Neural cell (in vitro differentiated cells): ENCODE measurements around the gene THEM4. TPM values are rescaled to one million over a fixed set of nuclear protein-coding genes. Genes with fewer than 3 reads are reported as not detected.

Experiments
- H2AFZ ChIP-seq: fragments of 200-600, 300-800 bp; sonication (generic), shearing (Covaris generic); 2 replicates; pipeline ENCODE4 v1.6.0; 2014; ENCODE audit warnings: low read depth, mild to moderate bottlenecking, antibody characterized with exemption, low read length, moderate library complexity
- H3F3A ChIP-seq: fragments of 200-600 bp; shearing (Covaris generic); 2 replicates; pipeline ENCODE4 v1.6.1; 2016; ENCODE audit warnings: mild to moderate bottlenecking, moderate library complexity, mixed read lengths, antibody characterized with exemption, low read length; ENCODE audit not compliant: insufficient read depth, poor library complexity, severe bottlenecking
- H3K27ac ChIP-seq: fragments of 200-600, 300-800 bp; sonication (generic), shearing (Covaris generic); 2 replicates; pipeline ENCODE4 v1.5.1; 2014; ENCODE audit warnings: mild to moderate bottlenecking, low read length, moderate library complexity
- H3K27me3 ChIP-seq: fragments of 300-800, 200-600 bp; sonication (generic), shearing (Covaris generic); 2 replicates; pipeline ENCODE4 v1.6.0; 2014; ENCODE audit warnings: mild to moderate bottlenecking, low read depth, low read length, moderate library complexity; ENCODE audit not compliant: insufficient read depth
- H3K36me3 ChIP-seq: fragments of 300-800, 200-600 bp; sonication (generic), shearing (Covaris generic); 2 replicates; pipeline ENCODE4 v1.5.1; 2014; ENCODE audit warnings: mild to moderate bottlenecking, antibody characterized with exemption, low read length, moderate library complexity; ENCODE audit not compliant: insufficient read depth
- H3K4me2 ChIP-seq: fragments of 300-800, 200-600 bp; sonication (generic), shearing (Covaris generic); 2 replicates; pipeline ENCODE4 v1.6.0; 2014; ENCODE audit warnings: mild to moderate bottlenecking, low read length
- H3K4me3 ChIP-seq: fragments of 300-800, 200-600 bp; sonication (generic), shearing (Covaris generic); 2 replicates; pipeline ENCODE4 v1.5.1; 2014; ENCODE audit warnings: mild to moderate bottlenecking, low read length, moderate library complexity
- H3K79me2 ChIP-seq: fragments of 200-600 bp; shearing (Covaris generic); replicated peaks from 2 replicates; pipeline ENCODE4 v1.6.0; 2014; ENCODE audit warnings: mild to moderate bottlenecking, low read length, moderate library complexity; ENCODE audit not compliant: insufficient read depth
- H3K9ac ChIP-seq: fragments of 300-800, 200-600 bp; sonication (generic), shearing (Covaris generic); 2 replicates; pipeline ENCODE4 v1.6.1; 2016; ENCODE audit warnings: mild to moderate bottlenecking, low read length, mixed read lengths
- H3K9me2 ChIP-seq: fragments of 200-600 bp; shearing (Covaris generic); 2 replicates; pipeline ENCODE4 v1.6.1; 2016; ENCODE audit warnings: mild to moderate bottlenecking, low read length, mixed read lengths; ENCODE audit not compliant: insufficient read depth
- H3K9me3 ChIP-seq: fragments of 200-600, 300-800 bp; sonication (generic), shearing (Covaris generic); 2 replicates; pipeline ENCODE4 v1.6.1; 2016; ENCODE audit warnings: mild to moderate bottlenecking, mixed run types, low read length, moderate library complexity, mixed read lengths
- H4K20me1 ChIP-seq: fragments of 200-600 bp; shearing (Covaris generic); 2 replicates; pipeline ENCODE4 v1.6.1; 2016; ENCODE audit warnings: mild to moderate bottlenecking, mixed run types; ENCODE audit not compliant: insufficient read depth
- EP300 ChIP-seq: fragments of 450-650 bp; conservative IDR thresholded peaks from 2 replicates; pipeline ENCODE4 v1.6.1; 2014; ENCODE audit warnings: antibody characterized with exemption, mild to moderate bottlenecking, moderate library complexity; ENCODE audit not compliant: poor library complexity, severe bottlenecking
- EZH2 ChIP-seq: fragments of 200-600, 300-800 bp; shearing (Covaris generic), sonication (generic); IDR thresholded peaks from 2 replicates; pipeline ENCODE4 v1.6.1; 2014; ENCODE audit warnings: antibody characterized with exemption, low read length, borderline replicate concordance, mild to moderate bottlenecking; ENCODE audit not compliant: insufficient read depth, poor library complexity, severe bottlenecking
- MXI1 ChIP-seq: fragments of 450-650 bp; conservative IDR thresholded peaks from 2 replicates; pipeline ENCODE4 v1.6.1; 2014; ENCODE audit warnings: antibody characterized with exemption, mild to moderate bottlenecking; ENCODE audit not compliant: poor library complexity, severe bottlenecking
- POLR2AphosphoS5 ChIP-seq: IDR thresholded peaks from 2 replicates; pipeline ENCODE4 v1.6.1; 2012
- RAD21 ChIP-seq: fragments of 450-650 bp; conservative IDR thresholded peaks from 2 replicates; pipeline ENCODE4 v1.6.1; 2014; ENCODE audit warnings: antibody characterized with exemption, mild to moderate bottlenecking, moderate library complexity
- SMC3 ChIP-seq: fragments of 450-650 bp; conservative IDR thresholded peaks from 2 replicates; pipeline ENCODE4 v1.6.1; 2014; ENCODE audit warnings: antibody characterized with exemption, mild to moderate bottlenecking, moderate library complexity; ENCODE audit not compliant: poor library complexity
- TAF1 ChIP-seq: IDR thresholded peaks from 2 replicates; pipeline ENCODE4 v1.6.1; 2012; ENCODE audit warnings: low read depth
- polyA plus RNA-seq: library from polyadenylated mRNA; depleted of rRNA; stranded (reverse); fragments of >200 nt; gene quantifications from 2 replicates; pipeline ENCODE4 v1.2.3, GENCODE V29; 2014
- TF ChIP-seq, protein P1 (sequence below): IDR thresholded peaks from 2 replicates; pipeline ENCODE4 v1.6.1; 2012; ENCODE audit warnings: borderline replicate concordance
- TF ChIP-seq, protein P2 (sequence below): fragments of 450-650 bp; IDR thresholded peaks from 2 replicates; pipeline ENCODE4 v1.5.1; 2014; ENCODE audit warnings: antibody characterized with exemption, mild to moderate bottlenecking, moderate library complexity; ENCODE audit not compliant: poor library complexity, severe bottlenecking

The THEM4 gene
- polyA plus RNA-seq, 1 donor from 2014 or later = 11.3 TPM

DNA sequence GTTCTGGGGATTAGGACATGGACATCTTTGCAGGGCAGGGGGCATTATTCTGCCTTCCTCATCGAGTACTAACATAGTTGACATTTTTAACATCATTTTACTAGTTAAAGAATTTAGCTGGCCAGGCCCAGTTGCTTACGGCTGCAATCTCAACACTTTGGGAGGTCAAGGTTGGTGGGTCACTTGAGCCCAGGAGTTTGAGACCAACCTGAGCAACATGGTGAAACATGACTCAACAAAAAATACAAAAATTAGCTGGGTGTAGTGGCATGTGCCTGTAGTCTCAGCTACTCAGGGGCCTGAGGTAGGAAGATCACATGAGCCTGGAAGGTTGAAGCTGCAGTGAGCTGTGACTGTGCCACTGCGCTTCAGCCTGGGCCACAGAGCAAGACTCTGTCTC is 29.8 kb upstream of the THEM4 start:
- Histone ChIP-seq H4K20me1 (no peaks in the 10 kb centered on the region), H3K27me3 (no peaks in the 10 kb centered on the region), H3K27ac (no peak overlapping the region), H3K79me2 (no peaks in the 10 kb centered on the region), H3F3A (no peaks in the 10 kb centered on the region), H3K36me3 (no peaks in the 10 kb centered on the region), H3K4me2 (no peak overlapping the region), H2AFZ (no peak overlapping the region), H3K4me3 (no peak overlapping the region), H3K9me2 (no peaks in the 10 kb centered on the region), H3K9ac (no peak overlapping the region), H3K9me3 (no peaks in the 10 kb centered on the region)
- TF ChIP-seq, protein P1, sequence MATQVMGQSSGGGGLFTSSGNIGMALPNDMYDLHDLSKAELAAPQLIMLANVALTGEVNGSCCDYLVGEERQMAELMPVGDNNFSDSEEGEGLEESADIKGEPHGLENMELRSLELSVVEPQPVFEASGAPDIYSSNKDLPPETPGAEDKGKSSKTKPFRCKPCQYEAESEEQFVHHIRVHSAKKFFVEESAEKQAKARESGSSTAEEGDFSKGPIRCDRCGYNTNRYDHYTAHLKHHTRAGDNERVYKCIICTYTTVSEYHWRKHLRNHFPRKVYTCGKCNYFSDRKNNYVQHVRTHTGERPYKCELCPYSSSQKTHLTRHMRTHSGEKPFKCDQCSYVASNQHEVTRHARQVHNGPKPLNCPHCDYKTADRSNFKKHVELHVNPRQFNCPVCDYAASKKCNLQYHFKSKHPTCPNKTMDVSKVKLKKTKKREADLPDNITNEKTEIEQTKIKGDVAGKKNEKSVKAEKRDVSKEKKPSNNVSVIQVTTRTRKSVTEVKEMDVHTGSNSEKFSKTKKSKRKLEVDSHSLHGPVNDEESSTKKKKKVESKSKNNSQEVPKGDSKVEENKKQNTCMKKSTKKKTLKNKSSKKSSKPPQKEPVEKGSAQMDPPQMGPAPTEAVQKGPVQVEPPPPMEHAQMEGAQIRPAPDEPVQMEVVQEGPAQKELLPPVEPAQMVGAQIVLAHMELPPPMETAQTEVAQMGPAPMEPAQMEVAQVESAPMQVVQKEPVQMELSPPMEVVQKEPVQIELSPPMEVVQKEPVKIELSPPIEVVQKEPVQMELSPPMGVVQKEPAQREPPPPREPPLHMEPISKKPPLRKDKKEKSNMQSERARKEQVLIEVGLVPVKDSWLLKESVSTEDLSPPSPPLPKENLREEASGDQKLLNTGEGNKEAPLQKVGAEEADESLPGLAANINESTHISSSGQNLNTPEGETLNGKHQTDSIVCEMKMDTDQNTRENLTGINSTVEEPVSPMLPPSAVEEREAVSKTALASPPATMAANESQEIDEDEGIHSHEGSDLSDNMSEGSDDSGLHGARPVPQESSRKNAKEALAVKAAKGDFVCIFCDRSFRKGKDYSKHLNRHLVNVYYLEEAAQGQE = no peak
- no peak for TF ChIP-seq EP300

DNA sequence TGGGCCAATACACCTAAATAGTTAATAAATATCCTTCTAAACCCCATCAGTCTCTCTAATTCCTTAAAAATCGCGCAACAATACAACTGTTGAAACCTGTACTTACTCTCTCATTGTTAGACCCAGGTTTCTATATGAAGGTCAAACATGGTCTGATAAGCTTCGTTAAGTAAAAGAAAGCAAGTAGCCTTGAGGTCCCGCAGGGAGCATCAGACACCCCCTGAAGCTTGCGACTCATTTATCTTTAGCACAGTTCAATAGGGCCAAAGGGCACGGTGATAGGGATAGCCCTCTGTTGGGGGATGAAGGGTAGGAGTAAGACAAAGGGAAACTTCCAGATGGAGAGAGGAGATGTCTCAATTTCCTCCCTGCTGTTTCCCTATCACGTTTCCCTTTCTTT is 27.3 kb upstream of the THEM4 start:
- Histone ChIP-seq H3K4me3 (no peak overlapping the region), H3K4me2 (no peak overlapping the region), H3K9me2 (no peaks in the 10 kb centered on the region), H3K36me3 (no peaks in the 10 kb centered on the region), H3K9ac (no peak overlapping the region), H3K27ac (no peak overlapping the region), H3K27me3 (no peaks in the 10 kb centered on the region), H4K20me1 (no peaks in the 10 kb centered on the region), H2AFZ (no peak overlapping the region), H3K9me3 (no peaks in the 10 kb centered on the region), H3F3A (no peaks in the 10 kb centered on the region), H3K79me2 (no peaks in the 10 kb centered on the region)
- TF ChIP-seq EP300 (no peak), MXI1 (no peak), RAD21 (no peak), EZH2 (no peak), SMC3 (no peak), POLR2AphosphoS5 (no peak), TAF1 (no peak)
- TF ChIP-seq, protein P1 = no peak
- TF ChIP-seq, protein P2, sequence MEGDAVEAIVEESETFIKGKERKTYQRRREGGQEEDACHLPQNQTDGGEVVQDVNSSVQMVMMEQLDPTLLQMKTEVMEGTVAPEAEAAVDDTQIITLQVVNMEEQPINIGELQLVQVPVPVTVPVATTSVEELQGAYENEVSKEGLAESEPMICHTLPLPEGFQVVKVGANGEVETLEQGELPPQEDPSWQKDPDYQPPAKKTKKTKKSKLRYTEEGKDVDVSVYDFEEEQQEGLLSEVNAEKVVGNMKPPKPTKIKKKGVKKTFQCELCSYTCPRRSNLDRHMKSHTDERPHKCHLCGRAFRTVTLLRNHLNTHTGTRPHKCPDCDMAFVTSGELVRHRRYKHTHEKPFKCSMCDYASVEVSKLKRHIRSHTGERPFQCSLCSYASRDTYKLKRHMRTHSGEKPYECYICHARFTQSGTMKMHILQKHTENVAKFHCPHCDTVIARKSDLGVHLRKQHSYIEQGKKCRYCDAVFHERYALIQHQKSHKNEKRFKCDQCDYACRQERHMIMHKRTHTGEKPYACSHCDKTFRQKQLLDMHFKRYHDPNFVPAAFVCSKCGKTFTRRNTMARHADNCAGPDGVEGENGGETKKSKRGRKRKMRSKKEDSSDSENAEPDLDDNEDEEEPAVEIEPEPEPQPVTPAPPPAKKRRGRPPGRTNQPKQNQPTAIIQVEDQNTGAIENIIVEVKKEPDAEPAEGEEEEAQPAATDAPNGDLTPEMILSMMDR = no peak
